Raji (cell line): ENCODE results near the gene CALR.

Experiments used
- POLR2A ChIP-seq: IDR thresholded peaks from 2 replicates; pipeline ENCODE4 v1.6.1; 2011; ENCODE audit warnings: low read depth, low read length, control low read depth; ENCODE audit not compliant: insufficient read depth

CALR gene

DNA sequence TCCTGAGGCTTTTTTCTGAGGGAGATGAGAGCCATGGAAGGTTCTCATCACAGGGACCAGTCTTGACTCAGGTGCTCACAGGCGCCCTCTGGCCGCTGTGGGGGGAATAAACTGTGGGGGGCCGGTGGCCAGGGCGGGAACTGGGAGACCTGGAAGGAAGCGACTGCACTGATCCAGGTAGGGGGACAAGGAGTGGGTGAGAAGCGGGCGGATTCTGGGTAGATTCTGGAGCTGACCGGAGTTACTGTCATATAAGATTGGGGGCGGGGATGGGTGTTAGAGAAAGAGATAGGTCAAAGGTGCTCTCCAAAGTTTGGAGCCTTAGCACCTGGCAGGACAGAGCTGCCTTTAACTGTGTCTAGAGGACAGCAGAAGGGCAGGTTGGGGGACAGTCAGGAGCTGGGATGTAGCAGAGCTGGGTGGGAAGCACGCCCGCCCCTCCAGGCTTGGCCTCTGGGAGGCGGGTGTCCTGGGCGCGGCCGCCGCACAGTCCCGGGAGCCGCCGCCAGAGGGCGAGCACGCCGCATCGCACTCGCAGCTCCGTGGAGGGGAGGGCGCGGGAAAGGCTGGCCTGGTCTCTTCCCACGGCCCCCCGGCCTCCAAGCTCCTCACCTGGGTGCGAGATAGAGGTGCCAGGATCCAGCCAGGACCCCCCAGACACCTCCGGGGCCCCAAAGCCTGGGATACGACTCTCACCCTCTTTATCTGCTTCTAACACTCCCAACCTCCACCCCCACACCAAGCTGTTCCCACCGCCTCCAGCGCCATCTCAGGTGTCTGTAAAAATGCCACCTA is 26.8 kb downstream of the CALR start:
- peak; percentile 46 for TF ChIP-seq POLR2A

GRCh38 chr19:12965812-12966135 is 27.4 kb downstream of the CALR start:
- TF ChIP-seq POLR2A: no peak

- TF ChIP-seq POLR2A: no peak
Observed at GRCh38 chr19:12967907-12968306, 29.5 kb downstream of the CALR start.

DNA sequence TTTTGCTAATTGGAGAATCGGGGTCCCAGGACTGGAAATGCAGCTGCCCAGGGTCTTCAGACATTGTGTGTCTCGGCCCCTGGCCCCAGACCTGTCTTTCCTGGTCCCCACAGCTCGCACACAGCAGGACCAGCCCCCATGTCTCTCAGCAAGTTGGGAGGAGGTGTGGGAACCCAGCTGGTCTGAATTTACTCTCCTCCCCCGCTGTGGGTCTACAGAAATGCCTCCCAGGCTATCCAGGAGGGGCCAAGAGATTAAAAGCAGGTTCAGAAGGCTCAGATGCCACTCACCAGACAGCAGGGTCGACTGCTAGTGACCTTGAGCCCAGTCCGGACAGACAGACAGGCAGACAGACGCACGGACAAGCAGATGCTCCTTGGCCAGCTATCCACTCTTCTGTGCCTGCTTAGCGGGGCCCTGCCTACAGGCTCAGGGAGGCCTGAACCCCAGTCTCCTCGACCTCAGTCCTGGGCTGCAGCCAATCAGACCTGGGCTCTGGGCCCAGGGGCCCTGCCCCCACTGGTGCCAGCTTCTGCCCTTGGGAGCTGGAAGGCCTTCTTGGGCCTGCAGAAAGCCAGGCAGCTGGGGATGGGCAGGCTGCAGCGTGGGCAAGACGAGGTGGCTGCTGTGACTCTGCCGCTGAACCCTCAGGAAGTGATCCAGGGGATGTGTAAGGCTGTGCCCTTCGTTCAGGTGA is 31.0 kb downstream of the CALR start, which contains the start of gene DAND5:
TSS of gene DAND5 (plus strand) at position 285 of the 697 bp plus-strand sequence. CDS start at position 370, 85 bp downstream.
- no peak for TF ChIP-seq POLR2A

DNA sequence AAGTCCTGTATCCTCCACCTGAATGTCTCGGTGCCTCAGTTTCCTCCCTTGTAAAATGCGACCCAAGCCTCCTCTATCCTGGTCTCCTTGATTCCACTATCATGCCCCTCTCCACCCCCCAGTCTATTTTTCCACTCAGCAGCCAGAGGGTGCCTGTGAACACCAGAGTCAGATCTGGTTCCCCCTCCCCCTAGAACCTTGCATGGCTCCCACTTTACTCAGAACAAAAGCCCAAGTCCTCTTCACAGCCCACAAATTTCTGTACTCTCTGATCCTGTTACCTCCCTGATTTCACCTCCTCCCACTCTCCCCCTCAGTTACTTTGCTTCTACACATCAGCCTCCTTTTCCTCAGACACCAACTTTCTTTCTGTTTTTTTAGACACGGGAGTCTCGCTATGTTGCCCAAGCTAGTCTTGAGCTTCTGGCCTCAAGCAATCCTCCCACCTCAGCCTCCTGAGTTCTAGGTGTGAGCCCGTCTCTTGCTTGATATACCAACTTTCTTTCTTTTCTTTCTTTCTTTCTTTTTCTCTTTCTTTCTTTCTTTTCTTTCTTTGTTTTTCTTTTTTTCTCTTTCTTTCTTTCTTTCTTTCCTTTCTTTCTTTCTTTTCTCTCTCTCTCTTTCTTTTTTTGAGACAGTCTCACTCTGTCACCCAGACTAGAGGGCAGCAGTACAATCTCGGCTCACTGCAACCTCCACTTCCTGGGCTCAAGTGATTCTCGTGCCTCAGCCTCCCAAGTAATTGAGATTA is 31.8 kb downstream of the CALR start:
- no peak for TF ChIP-seq POLR2A

DNA sequence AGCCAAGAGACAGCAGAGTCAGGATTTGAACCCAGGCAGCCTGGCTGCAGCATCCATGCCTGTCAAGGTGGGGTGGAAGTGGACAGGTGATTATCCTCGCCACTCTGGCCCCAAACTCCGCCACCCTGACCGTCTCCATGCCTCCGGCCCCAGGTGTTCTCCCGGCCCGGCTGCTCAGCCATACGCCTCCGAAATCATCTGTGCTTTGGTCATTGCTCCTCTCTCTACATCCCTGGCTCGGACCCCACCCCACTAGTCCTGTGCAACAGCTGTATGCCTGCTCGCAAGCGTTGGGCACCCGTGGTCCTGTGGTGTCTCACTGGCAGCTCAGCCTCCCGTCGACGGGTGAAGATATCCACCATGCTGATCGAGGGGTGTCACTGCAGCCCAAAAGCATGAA is 34.8 kb downstream of the CALR start:
- no peak for TF ChIP-seq POLR2A

DNA sequence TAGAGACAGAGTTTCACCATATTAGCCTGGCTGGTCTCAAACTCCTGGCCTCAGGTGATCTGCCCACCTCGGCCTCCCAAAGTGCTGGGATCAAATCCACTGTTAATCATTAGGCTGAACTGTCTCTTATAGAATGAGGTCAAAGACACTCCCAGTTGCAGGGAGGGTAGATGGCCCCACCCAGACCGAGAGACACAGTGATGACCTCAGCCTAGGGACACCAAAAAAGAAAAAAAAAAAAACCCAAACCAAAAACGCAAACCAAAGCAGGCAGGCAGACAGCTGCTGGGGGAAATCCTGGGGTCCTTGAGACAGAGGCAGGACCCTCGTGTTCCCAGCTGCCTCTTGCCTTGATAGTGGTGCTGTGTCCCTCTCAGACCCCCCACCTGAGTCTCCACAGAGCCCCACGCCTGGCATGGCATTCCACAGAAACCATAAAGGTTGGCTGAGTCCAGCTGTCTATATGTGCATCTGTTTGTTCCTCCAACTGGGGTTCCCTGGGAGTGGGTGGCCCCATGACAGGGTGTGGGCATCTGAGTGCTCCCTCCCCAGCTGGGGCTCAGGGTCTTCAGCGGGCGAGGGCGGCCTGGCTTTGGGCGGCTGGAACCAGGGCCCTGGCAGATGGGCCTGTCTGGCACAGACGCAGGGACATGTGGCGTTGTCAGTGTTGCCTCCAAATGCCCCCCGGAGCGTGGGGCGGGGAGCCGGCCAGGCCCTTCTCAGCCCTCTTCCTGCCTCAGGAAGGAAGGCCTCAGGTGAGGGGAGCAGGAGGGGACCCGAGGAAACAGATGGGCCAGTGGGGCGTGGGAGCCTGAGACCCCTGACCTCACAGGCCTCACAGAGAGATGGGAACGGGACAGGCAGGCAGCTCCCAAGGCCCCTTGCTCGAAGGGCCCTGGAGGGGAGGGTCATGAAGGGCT is 36.2 kb downstream of the CALR start:
- no peak for TF ChIP-seq POLR2A

- no peak for TF ChIP-seq POLR2A
Observed at GRCh38 chr19:12975221-12975741, 36.9 kb downstream of the CALR start.

DNA sequence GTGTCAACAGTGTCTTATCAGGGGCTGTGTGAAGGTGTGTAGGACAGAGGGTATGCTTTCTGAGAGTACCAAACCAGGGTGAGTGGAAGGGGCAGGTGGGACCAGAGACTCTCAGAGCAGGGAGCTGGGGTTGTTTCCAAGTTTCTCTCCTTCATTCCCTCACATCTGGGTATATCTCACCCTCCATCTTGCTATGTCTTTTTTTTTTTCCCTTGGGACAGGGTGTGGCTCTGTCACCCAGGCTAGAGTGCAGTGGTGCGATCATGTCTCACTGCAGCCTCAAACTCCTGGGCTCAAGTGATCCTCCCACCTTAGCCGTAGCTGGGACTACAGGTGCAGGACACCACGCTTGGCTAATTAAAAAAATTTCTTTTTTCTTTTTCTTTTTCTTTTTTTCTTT is 41.6 kb downstream of the CALR start:
- TF ChIP-seq POLR2A: no peak

DNA sequence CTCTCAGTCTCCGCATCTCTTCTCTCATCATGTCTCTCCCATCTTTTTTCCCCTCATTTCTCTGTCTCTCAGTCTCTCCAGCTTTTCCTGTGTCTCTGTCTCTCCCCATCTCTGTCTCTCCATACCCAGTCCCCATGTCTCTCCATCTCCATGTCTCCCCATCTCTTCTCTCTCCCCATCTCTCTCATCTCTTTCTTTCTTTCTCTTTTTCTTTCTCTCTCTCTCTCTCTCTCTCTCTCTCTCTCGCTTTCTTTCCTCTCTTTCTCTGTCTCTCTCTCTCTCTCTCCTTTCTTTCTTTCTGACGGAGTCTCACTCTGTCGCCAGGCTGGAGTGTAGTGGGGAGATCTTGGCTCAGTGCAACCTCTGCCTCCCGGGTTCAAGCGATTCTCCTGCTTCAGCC is 44.2 kb downstream of the CALR start:
- no peak for TF ChIP-seq POLR2A

DNA sequence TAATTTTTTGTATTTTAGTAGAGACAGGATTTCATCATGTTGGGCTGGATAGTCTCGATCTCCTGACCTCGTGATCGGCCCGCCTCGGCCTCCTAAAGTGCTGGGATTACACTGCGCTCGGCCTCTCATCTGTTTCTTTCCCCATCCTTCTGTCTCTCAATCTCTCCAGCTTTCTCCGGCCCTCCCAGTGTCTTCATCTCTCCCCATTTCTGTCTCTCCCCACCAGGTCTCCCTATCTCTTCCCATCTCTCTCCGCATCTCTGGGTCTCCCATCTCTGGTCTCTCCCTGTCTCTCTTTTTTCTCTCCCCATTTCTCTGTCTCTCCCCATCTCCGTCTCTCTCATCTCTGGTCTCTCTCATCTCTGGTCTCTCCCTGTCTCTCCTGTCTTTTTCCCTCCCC is 44.7 kb downstream of the CALR start:
- TF ChIP-seq POLR2A: no peak

GRCh38 chr19:12983542-12984142 is 45.2 kb downstream of the CALR start:
- TF ChIP-seq POLR2A: no peak

DNA sequence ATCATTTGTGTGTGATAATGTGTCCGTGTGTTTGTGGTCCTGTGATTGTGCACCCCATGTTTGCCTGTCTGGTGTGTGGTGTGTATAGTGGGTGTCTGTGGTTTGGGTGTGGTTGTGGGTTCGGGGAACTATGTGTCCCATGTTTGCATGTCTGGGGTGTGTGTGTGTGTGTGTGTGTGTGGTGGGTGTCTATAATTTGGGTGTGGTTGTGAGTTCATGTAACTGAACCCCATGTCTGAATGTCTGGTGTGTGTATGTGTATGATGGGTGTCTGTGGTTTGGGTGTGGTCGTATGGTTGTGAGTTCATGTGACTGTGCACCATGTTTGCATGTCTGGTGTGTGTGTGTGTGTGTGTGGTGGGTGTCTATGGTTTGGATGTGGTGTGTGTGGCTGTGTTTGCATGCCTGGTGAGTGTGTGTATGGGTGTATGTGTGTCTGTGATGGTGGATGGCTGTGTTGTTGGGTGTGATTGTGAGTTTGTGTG is 45.8 kb downstream of the CALR start:
- no peak for TF ChIP-seq POLR2A

DNA sequence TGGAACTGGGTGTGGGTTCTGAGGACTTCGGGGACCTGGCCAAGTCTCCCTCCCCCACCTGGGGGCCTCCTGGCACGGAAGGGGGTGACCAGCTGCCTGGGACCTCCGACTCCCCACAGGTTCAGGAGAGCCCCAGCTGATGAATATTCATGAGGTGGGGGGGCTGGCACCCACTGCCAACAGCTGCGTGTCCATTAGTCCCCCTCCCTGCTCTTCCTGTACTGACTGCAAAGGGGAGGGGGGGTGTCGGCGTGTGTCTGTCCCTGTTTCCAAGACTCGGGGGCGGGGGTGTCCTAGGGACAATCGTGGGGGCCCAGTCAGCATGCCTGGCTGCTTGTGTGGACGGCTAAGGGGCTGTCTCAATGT is 46.3 kb downstream of the CALR start:
- no peak for TF ChIP-seq POLR2A

DNA sequence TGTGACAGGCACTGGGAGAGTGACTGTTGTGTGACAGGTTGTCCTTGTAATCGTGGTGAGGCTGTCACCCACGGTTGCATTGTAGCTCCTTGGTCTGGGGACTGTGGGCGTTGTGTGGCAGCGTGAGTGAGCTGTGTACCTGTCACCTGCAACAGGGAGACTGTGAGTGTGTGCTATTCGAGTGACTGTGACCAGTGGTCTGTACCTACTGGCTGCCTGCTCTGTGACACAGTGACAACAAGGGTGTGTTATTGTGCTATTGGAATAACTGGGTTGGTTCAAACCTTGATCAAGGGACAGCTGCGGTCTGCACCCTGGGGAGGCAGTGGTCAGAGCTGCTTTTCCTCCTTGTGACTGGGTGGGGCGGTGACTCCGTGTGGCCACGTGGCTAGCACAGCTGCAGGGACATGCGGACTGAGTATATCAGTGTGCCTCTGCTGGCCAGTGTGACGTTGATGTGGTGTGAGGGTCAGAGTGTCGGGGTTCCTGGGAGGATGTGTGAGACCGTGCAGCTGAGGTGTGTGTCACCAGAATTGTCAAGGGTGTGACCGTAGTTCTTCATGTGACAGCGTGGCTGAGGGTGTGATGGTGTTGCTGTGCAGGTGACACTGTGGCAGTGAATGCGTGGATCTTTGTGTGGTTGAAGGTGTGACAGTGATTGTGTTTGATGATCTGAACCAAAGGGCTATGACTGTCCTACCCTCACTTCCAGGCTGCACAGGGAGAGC is 46.8 kb downstream of the CALR start:
- no peak for TF ChIP-seq POLR2A
